Right hindlimb (tissue), 1 donor: ENCODE measurements around the gene TMEM117.

Source experiments
- DNase-seq: peaks from one replicate; pipeline ENCODE4 v3.0.0-alpha.2; 2018

The TMEM117 gene

GRCh38 chr12:44389038-44389437 is 553.2 kb downstream of the TMEM117 start:
- DNase-seq: no peak

DNA sequence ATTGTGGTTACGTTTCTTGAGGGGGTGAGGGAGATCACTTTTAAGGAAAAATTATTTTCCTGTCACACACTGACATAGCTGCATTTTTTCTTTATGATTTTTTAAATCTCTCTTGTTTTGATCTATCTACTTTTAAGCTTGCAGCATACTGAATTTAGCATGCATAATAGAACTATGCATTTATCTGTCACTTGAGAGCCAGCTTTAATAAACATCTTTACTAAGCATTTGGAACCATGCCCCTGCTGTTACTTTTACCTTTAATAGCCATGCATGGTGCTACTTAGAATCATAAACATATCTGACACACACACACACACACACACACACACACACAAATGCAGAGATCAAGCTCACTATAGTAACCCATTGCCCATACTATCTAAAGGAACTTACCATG is 554.0 kb downstream of the TMEM117 start:
- DNase-seq: no peak

DNA sequence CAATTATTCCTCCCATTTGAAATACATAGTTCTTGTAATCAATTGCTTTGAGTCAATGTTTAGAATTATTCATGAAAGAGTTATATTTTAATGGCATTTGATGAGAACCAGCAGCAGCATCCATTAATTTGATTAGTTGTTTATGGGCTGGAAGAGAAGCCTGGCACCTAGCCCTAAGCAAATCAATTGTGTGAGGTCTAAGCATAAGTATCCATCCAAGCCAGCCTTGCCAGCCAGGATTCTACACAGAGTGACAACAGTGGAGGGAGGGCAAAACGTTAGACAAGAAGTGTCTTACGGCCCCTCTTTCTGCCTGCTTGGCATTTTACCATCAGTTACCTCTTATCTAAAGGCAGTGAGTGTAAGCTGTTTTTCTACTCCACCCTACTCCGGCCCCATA is 561.8 kb downstream of the TMEM117 start:
- DNase-seq: no peak

GRCh38 chr12:44403185-44403584 is 567.3 kb downstream of the TMEM117 start:
- DNase-seq: no peak

GRCh38 chr12:44405297-44405696 is 569.4 kb downstream of the TMEM117 start:
- DNase-seq: no peak

GRCh38 chr12:44422559-44422958 is 586.7 kb downstream of the TMEM117 start:
- no peak for DNase-seq

DNA sequence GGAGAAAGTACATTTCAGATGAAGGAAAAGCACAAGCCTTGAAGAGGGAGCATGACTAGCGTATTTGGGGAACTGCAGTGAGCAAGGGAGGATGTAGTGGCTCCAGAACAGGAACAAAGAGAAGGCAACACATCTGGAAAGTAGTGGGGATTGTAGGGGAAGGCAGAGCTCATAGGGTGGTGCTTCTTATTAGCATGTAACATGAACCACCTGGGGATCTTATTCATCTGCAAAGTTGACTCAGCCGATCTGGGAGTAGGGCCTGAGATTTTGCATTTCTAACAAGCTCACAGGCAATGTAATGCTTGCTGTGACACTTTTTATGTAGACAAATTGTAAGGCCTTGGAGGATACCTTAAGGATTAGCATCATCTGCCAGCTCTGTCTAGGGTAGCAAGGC is 592.9 kb downstream of the TMEM117 start:
- no peak for DNase-seq

GRCh38 chr12:44431647-44432343 is 595.9 kb downstream of the TMEM117 start:
- no peak for DNase-seq

DNA sequence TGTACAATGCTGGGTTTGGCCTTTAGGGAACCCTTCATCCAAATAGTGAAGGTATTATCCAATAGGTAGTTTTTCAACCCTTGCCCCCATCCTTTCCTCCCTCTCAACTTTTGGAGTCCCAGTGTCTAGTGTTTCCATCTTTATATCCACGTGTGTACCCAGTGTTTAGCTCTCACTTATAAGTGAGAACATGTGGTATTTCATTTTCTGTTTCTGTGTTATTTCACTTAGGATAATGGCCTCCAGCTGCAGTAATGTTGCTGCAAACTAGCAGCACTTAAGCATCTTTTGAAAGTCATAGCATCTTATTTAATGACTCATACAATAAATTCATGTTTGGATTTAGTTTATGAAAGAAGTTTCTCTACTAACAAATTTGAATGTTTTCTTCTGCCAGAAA is 597.8 kb downstream of the TMEM117 start:
- no peak for DNase-seq

- no peak for DNase-seq
Observed at GRCh38 chr12:44436756-44437155, 600.9 kb downstream of the TMEM117 start.
